ENCODE measurements around the gene SH3PXD2A. TPM values are rescaled to one million over a fixed set of nuclear protein-coding genes. Genes with fewer than 3 reads are reported as not detected.
A peak's percentile ranks its signal among the peaks of the same experiment; 100 is the strongest.

Gene SH3PXD2A
- total RNA-seq, 1 donor from 2014 or later = 17.3 TPM

- Mint-ChIP-seq H3K27ac (ENCODE audit: unreplicated experiment) (no peak overlapping the region), H3K36me3 (ENCODE audit: low read depth, unreplicated experiment) (peaks cover 21% of the 10 kb centered on the region), H3K9me3 (ENCODE audit: unreplicated experiment) (no peaks in the 10 kb centered on the region), H3K27me3 (ENCODE audit: low read depth, unreplicated experiment) (peaks cover 4% of the 10 kb centered on the region), H3K4me3 (ENCODE audit: unreplicated experiment) (no peak overlapping the region), H3K4me1 (ENCODE audit: low read depth, unreplicated experiment) (peaks cover 16% of the 10 kb centered on the region)
- no peak overlapping the region for H3K4me2 ChIP-seq (ENCODE audit: low read length)
- H4K20me1 ChIP-seq (ENCODE audit: insufficient read depth, low read length) = no peaks in the 10 kb centered on the region
- H3K27me3 ChIP-seq (ENCODE audit: insufficient read depth, low read length) = no peaks in the 10 kb centered on the region
- no peaks in the 10 kb centered on the region for H3K79me2 ChIP-seq (ENCODE audit: insufficient read depth, low read length)
- no peak for DNase-seq (ENCODE audit: low read depth)
- no peak overlapping the region for H3K27ac ChIP-seq (ENCODE audit: low read depth, low read length)
- H3K36me3 ChIP-seq (ENCODE audit: insufficient read depth, low read length) = no peaks in the 10 kb centered on the region
- no peak overlapping the region for H2AFZ ChIP-seq (ENCODE audit: low read depth, low read length)
- no peak for TF ChIP-seq EZH2 (IDR thresholded peaks at IDR 0.05; ENCODE audit: insufficient read depth, low read length)
- no peak for TF ChIP-seq CTCF (IDR thresholded peaks at IDR 0.05; ENCODE audit: insufficient read depth, low read depth, low read length)
- no peak overlapping the region for H3K4me3 ChIP-seq (ENCODE audit: insufficient read depth, low read depth, low read length)
- H3K9me3 ChIP-seq (ENCODE audit: insufficient read depth, low read depth, low read length) = no peaks in the 10 kb centered on the region
- no peak overlapping the region for H3K9ac ChIP-seq (ENCODE audit: low read length)
- peaks cover 6% of the 10 kb centered on the region for H3K4me1 ChIP-seq (ENCODE audit: insufficient read depth, low read length)
- FAIRE-seq = no peak
Measured at GRCh38 chr10:103669944-103670343, 185.4 kb downstream of the SH3PXD2A start.

- peaks cover 15% of the 10 kb centered on the region for H3K4me1 Mint-ChIP-seq (ENCODE audit: low read depth, unreplicated experiment)
- peak overlapping the region; percentile 72 for H3K27ac Mint-ChIP-seq (ENCODE audit: unreplicated experiment)
- no peak for DNase-seq (ENCODE audit: low read depth)
- Histone ChIP-seq H4K20me1 (ENCODE audit: insufficient read depth, low read length) (no peaks in the 10 kb centered on the region), H3K36me3 (ENCODE audit: insufficient read depth, low read length) (no peaks in the 10 kb centered on the region), H3K4me2 (ENCODE audit: low read length) (no peak overlapping the region), H3K4me3 (ENCODE audit: insufficient read depth, low read depth, low read length) (no peak overlapping the region), H3K9me3 (ENCODE audit: insufficient read depth, low read depth, low read length) (no peaks in the 10 kb centered on the region), H3K27ac (ENCODE audit: low read depth, low read length) (no peak overlapping the region), H2AFZ (ENCODE audit: low read depth, low read length) (no peak overlapping the region), H3K9ac (ENCODE audit: low read length) (no peak overlapping the region), H3K4me1 (ENCODE audit: insufficient read depth, low read length) (peaks cover 6% of the 10 kb centered on the region), H3K79me2 (ENCODE audit: insufficient read depth, low read length) (no peaks in the 10 kb centered on the region), H3K27me3 (ENCODE audit: insufficient read depth, low read length) (no peaks in the 10 kb centered on the region)
- TF ChIP-seq EZH2 (IDR thresholded peaks at IDR 0.05; ENCODE audit: insufficient read depth, low read length) = no peak
- TF ChIP-seq CTCF (IDR thresholded peaks at IDR 0.05; ENCODE audit: insufficient read depth, low read depth, low read length) = no peak
- peaks cover 4% of the 10 kb centered on the region for H3K27me3 Mint-ChIP-seq (ENCODE audit: low read depth, unreplicated experiment)
- no peak for FAIRE-seq
- H3K36me3 Mint-ChIP-seq (ENCODE audit: low read depth, unreplicated experiment) = peaks cover 22% of the 10 kb centered on the region
- H3K4me3 Mint-ChIP-seq (ENCODE audit: unreplicated experiment) = no peak overlapping the region
- H3K9me3 Mint-ChIP-seq (ENCODE audit: unreplicated experiment) = no peaks in the 10 kb centered on the region
Measured at GRCh38 chr10:103669243-103669929, 186.0 kb downstream of the SH3PXD2A start.
